ENCODE results near the gene NUP37.

DNA sequence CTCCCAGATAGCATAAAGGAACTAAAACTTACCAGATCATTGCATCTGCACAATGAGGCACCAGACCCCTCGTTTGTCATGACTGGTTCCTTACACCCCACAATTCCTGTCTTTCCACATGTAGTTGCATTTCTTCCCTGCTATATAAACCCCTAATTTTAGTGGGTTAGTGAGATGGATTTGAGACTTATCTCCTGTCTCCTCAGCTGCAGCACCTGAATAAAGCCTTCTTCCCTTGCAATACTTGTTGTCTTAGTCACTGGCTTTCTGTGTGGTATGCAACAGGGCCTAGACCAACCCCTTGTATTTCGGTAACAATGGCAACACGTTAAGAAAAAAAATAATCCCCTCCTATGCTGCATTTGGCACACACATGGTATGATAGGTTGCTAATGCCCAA lies 13.0 kb downstream of the NUP37 start:
- TF ChIP-seq, protein P1, sequence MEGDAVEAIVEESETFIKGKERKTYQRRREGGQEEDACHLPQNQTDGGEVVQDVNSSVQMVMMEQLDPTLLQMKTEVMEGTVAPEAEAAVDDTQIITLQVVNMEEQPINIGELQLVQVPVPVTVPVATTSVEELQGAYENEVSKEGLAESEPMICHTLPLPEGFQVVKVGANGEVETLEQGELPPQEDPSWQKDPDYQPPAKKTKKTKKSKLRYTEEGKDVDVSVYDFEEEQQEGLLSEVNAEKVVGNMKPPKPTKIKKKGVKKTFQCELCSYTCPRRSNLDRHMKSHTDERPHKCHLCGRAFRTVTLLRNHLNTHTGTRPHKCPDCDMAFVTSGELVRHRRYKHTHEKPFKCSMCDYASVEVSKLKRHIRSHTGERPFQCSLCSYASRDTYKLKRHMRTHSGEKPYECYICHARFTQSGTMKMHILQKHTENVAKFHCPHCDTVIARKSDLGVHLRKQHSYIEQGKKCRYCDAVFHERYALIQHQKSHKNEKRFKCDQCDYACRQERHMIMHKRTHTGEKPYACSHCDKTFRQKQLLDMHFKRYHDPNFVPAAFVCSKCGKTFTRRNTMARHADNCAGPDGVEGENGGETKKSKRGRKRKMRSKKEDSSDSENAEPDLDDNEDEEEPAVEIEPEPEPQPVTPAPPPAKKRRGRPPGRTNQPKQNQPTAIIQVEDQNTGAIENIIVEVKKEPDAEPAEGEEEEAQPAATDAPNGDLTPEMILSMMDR (IDR thresholded peaks at IDR 0.05): no peak
- TF ChIP-seq EP300 (IDR thresholded peaks at IDR 0.05) (no peak), POLR2A (IDR thresholded peaks at IDR 0.05) (no peak)
